GM23338 (cell line): ENCODE results near the gene SVIL. TPM values are rescaled to one million over a fixed set of nuclear protein-coding genes. Genes with fewer than 3 reads are reported as not detected.
"Not testable (repeated sequence)": the region's sequence is repeated elsewhere in the genome, so short reads cannot be mapped to it uniquely, and the experiment has no call there.

Source experiments
- ATAC-seq: fragments of 200-7000 bp; cut with Tn5 transposase; 3 replicates; pipeline ENCODE4 v1.9.1; 2020
- DNase-seq: peaks from one replicate; pipeline ENCODE4 v3.0.0-alpha.2; 2015; ENCODE audit warnings: low spot score
- H2AFZ ChIP-seq: fragments of 200-600 bp; sonication (generic); 2 replicates; pipeline ENCODE4 v1.8.0; 2016; ENCODE audit warnings: antibody characterized with exemption, mild to moderate bottlenecking, moderate library complexity
- H3F3A ChIP-seq: fragments of 200-600 bp; sonication (generic); replicated peaks from 2 replicates; pipeline ENCODE4 v1.8.0; 2017; ENCODE audit warnings: antibody characterized with exemption, mixed run types, low read depth
- H3K27ac ChIP-seq: fragments of 200-600 bp; sonication (generic); 2 replicates; pipeline ENCODE4 v1.6.1; 2016; ENCODE audit warnings: low read depth
- H3K27me3 ChIP-seq: fragments of 200-600 bp; sonication (generic); 2 replicates; pipeline ENCODE4 v1.8.0; 2016; ENCODE audit warnings: mild to moderate bottlenecking, mixed run types, moderate library complexity; ENCODE audit not compliant: insufficient read depth
- H3K36me3 ChIP-seq: fragments of 200-600 bp; sonication (generic); 2 replicates; pipeline ENCODE4 v1.8.0; 2016; ENCODE audit warnings: mild to moderate bottlenecking; ENCODE audit not compliant: insufficient read depth
- H3K4me1 ChIP-seq: fragments of 200-600 bp; sonication (generic); 2 replicates; pipeline ENCODE4 v1.8.0; 2016; ENCODE audit warnings: mild to moderate bottlenecking, moderate library complexity; ENCODE audit not compliant: insufficient read depth
- H3K4me2 ChIP-seq: fragments of 200-600 bp; sonication (generic); 2 replicates; pipeline ENCODE4 v1.7.1; 2017; ENCODE audit warnings: mixed run types
- H3K4me3 ChIP-seq: fragments of 200-600 bp; sonication (generic); 2 replicates; pipeline ENCODE4 v1.6.1; 2016; ENCODE audit warnings: mixed run types
- H3K79me2 ChIP-seq: fragments of 200-600 bp; sonication (generic); replicated peaks from 2 replicates; pipeline ENCODE4 v1.8.0; 2017; ENCODE audit warnings: mild to moderate bottlenecking; ENCODE audit not compliant: insufficient read depth
- H3K9me2 ChIP-seq: fragments of 200-600 bp; sonication (generic); 2 replicates; pipeline ENCODE4 v1.8.0; 2017; ENCODE audit not compliant: insufficient read depth
- H4K20me1 ChIP-seq: fragments of 200-600 bp; sonication (generic); replicated peaks from 2 replicates; pipeline ENCODE4 v1.8.0; 2017; ENCODE audit warnings: mild to moderate bottlenecking; ENCODE audit not compliant: insufficient read depth
- H3K27ac Mint-ChIP-seq: 2 replicates; pipeline ENCODE4 v1.8.0; 2020; ENCODE audit warnings: inconsistent platforms, mild to moderate bottlenecking, moderate library complexity, mixed read lengths
- H3K27me3 Mint-ChIP-seq: 3 replicates; pipeline ENCODE4 v1.8.0; 2022; ENCODE audit warnings: low read depth, mild to moderate bottlenecking, moderate library complexity, mixed read lengths, inconsistent platforms; ENCODE audit not compliant: insufficient read depth, poor library complexity
- H3K36me3 Mint-ChIP-seq: 3 replicates; pipeline ENCODE4 v1.8.0; 2021; ENCODE audit warnings: low read depth, mild to moderate bottlenecking, inconsistent platforms, moderate library complexity, mixed read lengths
- H3K4me1 Mint-ChIP-seq: 3 replicates; pipeline ENCODE4 v1.8.0; 2020; ENCODE audit warnings: mild to moderate bottlenecking, inconsistent platforms, mixed read lengths
- H3K4me3 Mint-ChIP-seq: 3 replicates; pipeline ENCODE4 v1.8.0; 2021; ENCODE audit warnings: moderate library complexity, mild to moderate bottlenecking, inconsistent platforms, mixed read lengths
- H3K9me3 Mint-ChIP-seq: 3 replicates; pipeline ENCODE4 v1.8.0; 2020; ENCODE audit warnings: moderate library complexity, mild to moderate bottlenecking, inconsistent platforms, mixed read lengths
- CREB1 ChIP-seq: fragments of 250-450 bp; sonication (Bioruptor Pico); IDR thresholded peaks from 2 replicates; pipeline ENCODE4 v1.5.0; 2020; ENCODE audit warnings: low read depth, mild to moderate bottlenecking, moderate library complexity
- CTCF ChIP-seq, 2 experiments: fragments of 200-600 bp in 1 of 2; sonication (generic) in 1 of 2; conservative IDR thresholded peaks; 2 replicates each; pipeline versions ENCODE4 v1.5.1 to v1.6.1; 2016 to 2017; ENCODE audit warnings: antibody characterized with exemption in 2 of 2, low read depth in 2 of 2, mild to moderate bottlenecking in 2 of 2, moderate library complexity in 1 of 2
- ETS1 ChIP-seq: IDR thresholded peaks from 2 replicates; pipeline ENCODE4 v1.6.1; 2016; ENCODE audit warnings: antibody characterized with exemption
- EZH2phosphoT487 ChIP-seq: fragments of 200-600 bp; sonication (generic); IDR thresholded peaks from one replicate; pipeline ENCODE4 v1.8.1; 2018; ENCODE audit warnings: antibody characterized with exemption; ENCODE audit not compliant: unreplicated experiment
- JUNB ChIP-seq: IDR thresholded peaks from one replicate; pipeline ENCODE4 v1.6.1; 2016; ENCODE audit warnings: antibody characterized with exemption; ENCODE audit not compliant: unreplicated experiment
- NANOG ChIP-seq: IDR thresholded peaks from 2 replicates; pipeline ENCODE4 v1.6.1; 2016; ENCODE audit warnings: antibody characterized with exemption, borderline replicate concordance
- REST ChIP-seq: IDR thresholded peaks from one replicate; pipeline ENCODE4 v1.6.1; 2018; ENCODE audit warnings: antibody characterized with exemption; ENCODE audit not compliant: unreplicated experiment
- STAT1 ChIP-seq: IDR thresholded peaks from one replicate; pipeline ENCODE4 v1.6.1; 2016; ENCODE audit warnings: antibody characterized with exemption; ENCODE audit not compliant: unreplicated experiment
- ZNF114 ChIP-seq: fragments of 250-450 bp; sonication (Bioruptor Pico); IDR thresholded peaks from 2 replicates; pipeline ENCODE4 v1.5.0; 2020; ENCODE audit warnings: mild to moderate bottlenecking, moderate library complexity
- ZNF331 ChIP-seq: fragments of 250-450 bp; sonication (Bioruptor Pico); IDR thresholded peaks from 2 replicates; pipeline ENCODE4 v1.5.0; 2020; ENCODE audit warnings: low read depth, mild to moderate bottlenecking, moderate library complexity
- polyA plus RNA-seq: library from polyadenylated mRNA; unstranded; fragments of >200 nt; fragmentation: Nextera tagmentation; extraction: Ambion mirVana; gene quantifications from 2 replicates; pipeline ENCODE4 v1.2.1, GENCODE V29; 2016
- total RNA-seq: library from RNA; depleted of rRNA; stranded (reverse); fragments of >200 nt; shearing (Covaris generic); gene quantifications from 2 replicates; pipeline ENCODE4 v1.2.3, GENCODE V29; 2014

SVIL gene
- total and polyA plus RNA-seq, 2 experiments from 2014 or later: 8.8 to 34.9 TPM

GRCh38 chr10:29583674-29584073 lies 51.1 kb downstream of the SVIL start (continued):
- TF ChIP-seq ETS1 (no peak), CTCF (conservative IDR thresholded peaks at IDR 0.05; ENCODE audit: low read depth in 2 of 2) (no peak), ZNF114 (CRISPR knock-in tag) (no peak), CREB1 (no peak), ZNF331 (no peak)

GRCh38 chr10:29582769-29583168 lies 52.0 kb downstream of the SVIL start:
- H3K79me2 ChIP-seq, H3K4me2 ChIP-seq, DNase-seq, H3K36me3 ChIP-seq, H3K4me3 Mint-ChIP-seq, H3F3A ChIP-seq, H3K27me3 ChIP-seq, H2AFZ ChIP-seq, H3K27ac Mint-ChIP-seq, H3K9me2 ChIP-seq, H3K9me3 Mint-ChIP-seq, ATAC-seq, H3K4me3 ChIP-seq, H4K20me1 ChIP-seq, H3K4me1 ChIP-seq, H3K27ac ChIP-seq: not testable (repeated sequence)
- peaks cover 28% of the 10 kb centered on the region for H3K4me1 Mint-ChIP-seq
- H3K27me3 Mint-ChIP-seq: peaks cover 10% of the 10 kb centered on the region
- peaks cover 12% of the 10 kb centered on the region; the same call in 1 of the 3 replicates for H3K36me3 Mint-ChIP-seq

GRCh38 chr10:29579455-29579970 lies 55.3 kb downstream of the SVIL start:
- Histone ChIP-seq H3K27me3 (no peaks in the 10 kb centered on the region), H2AFZ (no peak overlapping the region), H3K4me3 (no peak overlapping the region), H3K4me2 (no peak overlapping the region), H3F3A (no peaks in the 10 kb centered on the region), H3K9me2 (no peaks in the 10 kb centered on the region), H3K36me3 (no peaks in the 10 kb centered on the region), H3K79me2 (no peaks in the 10 kb centered on the region), H3K4me1 (0 out of 2 replicates have a peak, but pooled peaks cover 9% of the 10 kb centered on the region), H3K27ac (no peak overlapping the region), H4K20me1 (no peaks in the 10 kb centered on the region)
- H3K27me3 Mint-ChIP-seq: peaks cover 3% of the 10 kb centered on the region
- ATAC-seq (no peak), DNase-seq (no peak)
- no peak overlapping the region for H3K4me3 Mint-ChIP-seq
- no peaks in the 10 kb centered on the region; the same call in 2 of the 3 replicates for H3K9me3 Mint-ChIP-seq
- H3K36me3 Mint-ChIP-seq: no peaks in the 10 kb centered on the region
- no peak overlapping the region; the same call in 1 of the 2 replicates for H3K27ac Mint-ChIP-seq
- peaks cover 10% of the 10 kb centered on the region for H3K4me1 Mint-ChIP-seq
- TF ChIP-seq ZNF331 (no peak), EZH2phosphoT487 (no peak), CTCF (conservative IDR thresholded peaks at IDR 0.05; ENCODE audit: low read depth in 2 of 2) (no peak), NANOG (no peak), ZNF114 (CRISPR knock-in tag) (no peak), REST (no peak), JUNB (no peak), STAT1 (no peak)
